DND-41 (cell line): ENCODE measurements around the gene FLNA.

ENCODE experiments used
- EZH2 ChIP-seq: IDR thresholded peaks from 3 replicates; pipeline ENCODE4 v1.6.1; 2012; ENCODE audit warnings: borderline replicate concordance, low read depth, mild to moderate bottlenecking, moderate library complexity, low read length, inconsistent platforms; ENCODE audit not compliant: severe bottlenecking
- TF ChIP-seq, protein P1 (sequence below): IDR thresholded peaks from 2 replicates; pipeline ENCODE4 v1.5.1; 2012; ENCODE audit warnings: borderline replicate concordance, low read length, moderate library complexity, mild to moderate bottlenecking; ENCODE audit not compliant: poor library complexity, severe bottlenecking; ENCODE audit errors: extremely low read depth

DNA sequence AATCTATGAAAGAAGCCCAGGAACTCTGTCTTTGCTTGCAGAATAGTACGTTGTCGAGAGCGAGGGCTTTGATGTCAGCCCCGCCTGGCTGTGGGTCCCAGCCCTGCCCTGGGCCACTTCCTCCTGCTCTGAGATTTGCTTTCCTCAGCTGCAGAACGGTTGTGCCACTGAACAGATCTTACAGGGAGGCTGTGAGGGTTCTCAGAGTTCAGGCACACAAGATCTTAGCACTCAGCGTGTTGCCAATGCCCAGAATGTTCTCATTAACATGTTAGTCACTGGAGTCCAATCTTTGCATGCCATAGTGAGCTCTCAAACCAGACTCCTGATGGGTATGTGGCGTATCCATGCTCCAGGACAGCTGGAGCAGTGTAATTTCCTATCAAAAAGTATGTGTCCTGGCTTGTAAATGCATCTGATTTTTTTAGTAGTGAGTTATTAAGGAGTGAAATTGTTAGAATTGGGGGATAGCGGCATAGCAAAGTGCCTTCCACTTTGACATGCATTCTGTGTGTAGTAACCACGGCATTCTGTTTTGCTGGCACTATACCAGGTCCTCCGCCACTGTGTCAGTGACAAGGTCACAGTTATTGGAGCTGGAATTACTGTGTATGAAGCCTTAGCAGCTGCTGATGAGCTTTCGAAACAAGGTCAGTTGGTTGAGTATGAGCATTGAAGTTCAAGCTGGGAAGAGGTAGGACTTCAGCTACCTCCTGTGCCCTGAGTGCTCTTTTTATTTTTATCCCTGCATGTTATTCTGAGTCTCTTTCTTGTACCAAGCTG lies 47.2 kb downstream of the FLNA start:
- TF ChIP-seq, protein P1, sequence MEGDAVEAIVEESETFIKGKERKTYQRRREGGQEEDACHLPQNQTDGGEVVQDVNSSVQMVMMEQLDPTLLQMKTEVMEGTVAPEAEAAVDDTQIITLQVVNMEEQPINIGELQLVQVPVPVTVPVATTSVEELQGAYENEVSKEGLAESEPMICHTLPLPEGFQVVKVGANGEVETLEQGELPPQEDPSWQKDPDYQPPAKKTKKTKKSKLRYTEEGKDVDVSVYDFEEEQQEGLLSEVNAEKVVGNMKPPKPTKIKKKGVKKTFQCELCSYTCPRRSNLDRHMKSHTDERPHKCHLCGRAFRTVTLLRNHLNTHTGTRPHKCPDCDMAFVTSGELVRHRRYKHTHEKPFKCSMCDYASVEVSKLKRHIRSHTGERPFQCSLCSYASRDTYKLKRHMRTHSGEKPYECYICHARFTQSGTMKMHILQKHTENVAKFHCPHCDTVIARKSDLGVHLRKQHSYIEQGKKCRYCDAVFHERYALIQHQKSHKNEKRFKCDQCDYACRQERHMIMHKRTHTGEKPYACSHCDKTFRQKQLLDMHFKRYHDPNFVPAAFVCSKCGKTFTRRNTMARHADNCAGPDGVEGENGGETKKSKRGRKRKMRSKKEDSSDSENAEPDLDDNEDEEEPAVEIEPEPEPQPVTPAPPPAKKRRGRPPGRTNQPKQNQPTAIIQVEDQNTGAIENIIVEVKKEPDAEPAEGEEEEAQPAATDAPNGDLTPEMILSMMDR = no peak
- no peak for TF ChIP-seq EZH2
